HG02840 (cell line): Measurements from ENCODE around the gene TACSTD2.
"Not testable (repeated sequence)": the region's sequence is repeated elsewhere in the genome, so short reads cannot be mapped to it uniquely, and the experiment has no call there.

Experiments used
- ATAC-seq: cut with Tn5 transposase; IDR thresholded peaks from one replicate; pipeline ENCODE4 v1.9.1; 2021; ENCODE audit warnings: mild to moderate bottlenecking, moderate library complexity, moderate number of reproducible peaks; ENCODE audit not compliant: unreplicated experiment, low FRiP score

The TACSTD2 gene

GRCh38 chr1:58588396-58588795 is 11.3 kb upstream of the TACSTD2 start:
- no peak for ATAC-seq

DNA sequence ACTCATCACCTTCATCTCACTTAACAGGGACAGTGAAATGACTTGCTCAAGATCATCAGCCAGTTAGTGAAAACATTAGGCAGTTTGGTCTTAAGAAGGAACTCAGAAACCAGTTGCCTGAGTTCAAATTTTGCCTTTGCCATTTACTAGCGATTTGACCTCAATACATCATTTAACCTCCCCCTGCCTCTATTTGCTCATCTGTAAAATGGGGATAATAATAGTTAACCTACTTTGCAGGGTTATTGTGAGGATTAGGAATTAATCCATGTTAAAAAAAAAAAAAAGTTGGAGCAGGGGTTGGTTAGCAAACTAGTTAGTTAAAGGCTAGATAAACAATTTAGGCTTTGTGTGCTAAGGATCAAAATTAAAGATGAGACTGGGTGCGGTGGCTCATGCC is 10.6 kb upstream of the TACSTD2 start:
- ATAC-seq, result no peak

- ATAC-seq, result no peak
Observed at GRCh38 chr1:58586271-58586670, 9.2 kb upstream of the TACSTD2 start.

DNA sequence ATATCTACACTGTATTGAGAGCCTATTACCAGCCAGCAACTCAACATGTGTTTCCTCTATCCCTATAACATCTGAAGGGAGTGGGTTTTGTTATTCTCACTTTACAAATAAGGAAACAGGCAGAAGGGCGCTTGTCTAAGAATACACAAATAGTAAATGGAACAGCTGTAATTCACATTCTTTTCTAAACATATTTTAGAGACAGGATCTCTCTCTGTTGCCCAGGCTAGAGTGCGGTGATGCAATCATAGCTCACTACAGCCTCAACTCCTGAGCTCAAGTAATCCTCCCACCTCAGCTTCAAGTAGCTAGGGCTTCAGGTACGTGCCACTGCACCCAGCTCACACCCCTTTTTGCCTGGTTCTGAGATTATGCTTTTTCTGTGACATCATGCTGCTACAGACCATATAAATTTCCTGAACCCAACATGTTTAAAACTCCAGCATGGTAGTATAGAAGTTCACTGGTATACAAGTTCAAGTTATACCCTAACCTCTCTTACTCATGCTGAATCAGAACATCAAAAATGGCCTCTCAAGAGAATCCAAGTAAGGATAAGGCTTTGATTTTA is 8.6 kb upstream of the TACSTD2 start:
- no peak for ATAC-seq

- ATAC-seq, result no peak
Observed at GRCh38 chr1:58585166-58585565, 8.1 kb upstream of the TACSTD2 start.

GRCh38 chr1:58584082-58584895 is 7.2 kb upstream of the TACSTD2 start:
- no peak for ATAC-seq

DNA sequence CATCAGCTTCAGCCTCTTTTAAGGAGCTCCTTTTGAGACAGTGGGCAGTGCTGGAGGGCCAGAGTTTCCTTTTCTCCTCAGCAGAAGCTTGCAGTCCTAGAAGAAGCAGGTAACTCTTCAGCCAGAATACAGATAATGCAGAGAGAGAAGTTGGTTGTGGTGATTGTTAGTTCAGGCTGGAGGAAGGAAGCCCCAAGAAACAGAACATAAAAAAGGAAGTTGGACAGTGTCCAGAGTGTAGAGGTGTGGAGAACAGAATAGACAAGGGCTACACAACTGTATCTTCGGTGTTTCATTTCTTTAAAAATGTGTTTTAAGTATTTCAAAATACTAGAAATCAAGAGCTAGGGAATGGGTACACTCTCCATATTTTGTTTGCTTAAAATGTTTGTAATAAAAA is 6.4 kb upstream of the TACSTD2 start:
- no peak for ATAC-seq

DNA sequence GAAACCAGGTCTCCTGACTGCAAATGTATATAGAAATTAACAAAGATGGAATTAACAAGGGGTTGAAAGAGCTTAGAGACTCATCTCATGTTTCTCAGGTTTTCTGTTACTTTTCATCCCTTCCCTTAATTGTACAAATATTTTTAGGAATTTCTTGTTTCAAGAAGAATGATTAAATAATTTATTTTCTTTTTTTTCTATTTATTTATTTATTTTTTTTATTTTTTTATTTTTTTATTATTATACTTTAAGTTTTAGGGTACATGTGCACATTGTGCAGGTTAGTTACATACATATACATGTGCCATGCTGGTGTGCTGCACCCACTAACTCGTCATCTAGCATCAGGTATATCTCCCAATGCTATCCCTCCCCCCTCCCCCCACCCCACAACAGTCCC is 5.1 kb upstream of the TACSTD2 start:
- ATAC-seq, result not testable (repeated sequence)

- no peak for ATAC-seq
Observed at GRCh38 chr1:58581641-58582040, 4.6 kb upstream of the TACSTD2 start.

GRCh38 chr1:58580186-58580585 is 3.1 kb upstream of the TACSTD2 start:
- ATAC-seq, result no peak

DNA sequence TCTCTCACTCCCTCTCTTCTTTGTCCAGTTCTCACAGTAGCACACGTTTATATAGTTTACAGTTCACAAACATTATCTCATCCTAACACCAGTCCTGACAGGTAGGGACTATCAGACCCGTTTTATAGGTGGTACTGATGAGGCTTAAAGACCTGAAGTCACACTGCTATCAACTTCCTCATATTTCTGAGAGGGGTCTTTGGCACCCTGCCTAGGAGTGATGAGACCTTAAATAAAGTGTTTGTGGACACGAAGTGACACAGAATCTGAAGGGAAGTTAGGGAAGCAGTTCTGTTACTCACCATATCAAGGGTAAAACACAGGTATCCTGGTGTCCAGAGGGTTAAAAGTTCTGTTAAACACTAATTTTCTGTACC is 590 bp upstream of the TACSTD2 start:
- ATAC-seq, result no peak

GRCh38 chr1:58576325-58576726 is 726 bp downstream of the TACSTD2 start:
- no peak for ATAC-seq

DNA sequence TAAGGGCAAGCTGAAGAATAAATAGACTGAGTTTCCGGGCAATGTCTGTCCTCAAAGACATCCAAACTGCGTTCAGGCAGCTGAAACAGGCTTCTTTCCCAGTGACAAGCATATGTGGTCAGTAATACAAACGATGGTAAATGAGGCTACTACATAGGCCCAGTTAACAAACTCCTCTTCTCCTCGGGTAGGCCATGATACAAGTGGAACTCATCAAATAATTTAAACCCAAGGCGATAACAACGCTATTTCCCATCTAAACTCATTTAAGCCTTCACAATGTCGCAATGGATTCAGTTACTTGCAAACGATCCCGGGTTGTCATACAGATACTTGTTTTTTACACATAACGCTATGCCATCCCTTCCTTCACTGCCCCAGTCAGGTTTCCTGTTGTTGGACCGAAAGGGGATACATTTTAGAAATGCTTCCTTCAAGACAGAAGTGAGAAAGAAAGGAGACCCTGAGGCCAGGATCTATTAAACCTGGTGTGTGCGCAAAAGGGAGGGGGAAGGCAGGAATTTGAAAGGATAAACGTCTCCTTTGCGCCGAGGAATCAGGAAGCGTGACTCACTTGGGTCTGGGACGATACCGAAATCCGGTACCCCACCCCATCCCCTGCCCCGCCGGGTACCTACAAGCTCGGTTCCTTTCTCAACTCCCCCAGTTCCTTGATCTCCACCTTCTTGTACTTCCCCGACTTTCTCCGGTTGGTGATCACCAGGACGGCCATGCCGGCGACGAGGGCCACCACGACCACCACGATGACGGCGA is 1.3 kb downstream of the TACSTD2 start:
- no peak for ATAC-seq

GRCh38 chr1:58574816-58575215 is 2.2 kb downstream of the TACSTD2 start:
- no peak for ATAC-seq

DNA sequence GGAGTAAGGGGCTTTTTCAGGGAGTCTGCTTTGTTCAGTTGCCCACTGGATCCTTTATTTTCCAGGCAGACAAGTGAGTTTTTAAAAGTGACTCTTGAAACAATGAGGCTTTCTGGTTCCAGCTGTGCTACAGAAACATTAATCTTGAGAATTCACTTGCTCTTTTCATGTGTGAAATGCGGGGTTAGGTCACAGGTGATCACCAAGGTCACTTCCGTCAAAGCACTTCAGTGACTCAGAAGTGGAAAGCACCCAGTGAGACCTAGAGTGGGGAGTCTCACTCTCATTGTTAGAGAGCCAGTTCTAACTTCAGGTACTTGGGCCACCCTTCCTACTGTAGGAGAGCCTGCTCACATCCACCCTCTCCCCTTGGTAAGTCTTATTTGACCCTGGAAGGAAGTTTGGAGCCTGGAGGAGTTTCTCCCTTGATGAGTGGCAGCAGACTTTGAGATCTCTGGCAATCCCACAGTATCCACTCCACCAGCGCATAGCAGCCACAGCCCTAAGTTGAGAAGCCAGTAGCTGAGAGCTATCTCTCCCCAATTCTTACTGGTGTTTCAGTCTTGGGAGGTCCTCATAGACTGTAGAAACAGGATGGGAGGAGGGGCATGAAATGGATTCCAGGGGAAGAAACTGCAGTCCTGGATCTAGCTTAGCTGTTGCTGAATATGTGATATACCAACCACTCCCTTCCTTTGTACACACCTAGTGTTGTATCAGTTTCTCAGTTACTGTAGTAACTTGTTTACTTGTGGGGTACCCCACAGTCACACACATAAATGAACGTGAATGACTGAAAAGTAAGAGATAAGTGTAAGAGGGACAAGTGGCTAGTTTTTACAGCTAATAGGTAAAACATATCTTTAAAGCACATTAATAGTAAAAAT is 3.1 kb downstream of the TACSTD2 start:
- ATAC-seq, result peak; percentile 98

DNA sequence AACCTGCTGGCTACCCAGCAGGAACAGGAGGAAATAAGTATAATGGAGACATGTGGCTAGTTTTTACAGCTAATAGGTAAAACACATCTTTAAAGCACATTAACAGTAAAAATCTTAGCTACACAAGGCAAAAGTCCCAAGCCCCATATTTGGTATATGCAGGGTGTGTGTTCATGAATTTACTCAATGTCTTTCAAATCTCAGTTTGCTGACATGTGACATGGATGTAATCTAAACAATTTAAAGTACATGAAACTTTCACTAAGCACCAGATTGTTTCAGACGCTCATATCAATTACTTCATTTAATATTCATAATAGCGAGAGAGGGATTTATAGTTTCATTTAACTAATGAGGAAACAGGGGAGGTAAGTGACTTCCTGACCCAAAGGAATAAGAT is 3.9 kb downstream of the TACSTD2 start:
- no peak for ATAC-seq

DNA sequence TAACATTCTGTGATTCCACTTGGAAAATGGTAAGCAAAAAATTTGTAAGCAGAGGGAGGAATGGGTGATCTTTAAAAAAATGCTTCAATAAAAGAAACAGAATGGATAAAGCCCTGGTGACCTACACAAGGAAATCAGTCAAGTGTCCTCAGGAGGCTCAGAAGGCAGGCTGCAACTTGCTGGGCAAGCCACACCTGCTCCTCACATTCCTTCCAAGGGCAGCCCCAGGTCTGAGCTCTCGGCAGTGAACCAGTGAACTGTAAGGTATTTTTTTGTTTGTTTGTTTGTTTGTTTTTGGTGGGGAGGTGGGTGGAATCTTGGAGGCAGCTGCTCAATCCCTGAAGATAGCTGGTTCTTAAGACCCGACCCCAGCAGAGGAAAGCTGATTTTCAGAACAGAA is 4.4 kb downstream of the TACSTD2 start:
- no peak for ATAC-seq

DNA sequence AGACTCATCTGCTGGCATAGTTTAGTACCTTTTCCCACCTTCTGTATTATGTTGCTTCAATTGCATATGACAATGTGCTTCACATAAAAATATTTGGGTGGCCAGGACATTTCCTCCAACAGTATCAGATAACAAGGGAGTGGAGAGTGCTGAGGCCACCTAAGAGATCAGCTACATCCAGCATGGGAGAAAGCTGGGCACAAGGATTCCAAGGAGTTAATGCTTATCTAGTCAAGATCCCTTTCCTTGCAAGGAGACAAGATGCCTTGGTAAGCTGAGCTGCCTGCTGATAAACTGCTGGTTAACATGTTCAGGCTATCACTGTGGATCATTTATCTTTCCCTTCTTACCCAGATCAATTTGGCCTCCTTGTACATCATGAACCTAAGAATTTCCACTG is 5.4 kb downstream of the TACSTD2 start:
- ATAC-seq, result no peak

DNA sequence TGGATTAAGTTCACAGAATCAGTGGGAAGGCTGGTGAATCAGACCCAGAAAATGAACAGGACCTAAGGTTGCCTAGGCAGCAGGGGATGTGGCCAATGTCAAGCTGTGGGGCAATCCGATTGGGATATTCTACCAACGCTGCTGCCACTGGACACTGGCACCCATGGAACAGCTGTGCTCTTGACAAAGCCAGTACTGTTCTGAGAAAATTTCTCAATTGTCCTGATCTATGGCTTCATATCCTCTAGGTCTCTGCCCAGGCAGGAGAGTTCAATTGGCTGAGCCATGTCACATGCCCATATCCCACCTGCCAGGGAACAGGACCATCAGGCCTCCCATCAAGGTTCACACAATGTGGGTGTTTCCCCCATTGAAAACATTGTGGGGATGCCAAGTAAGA is 6.2 kb downstream of the TACSTD2 start:
- ATAC-seq, result no peak

GRCh38 chr1:58570094-58570493 is 7.0 kb downstream of the TACSTD2 start:
- ATAC-seq, result no peak

- ATAC-seq, result no peak
Observed at GRCh38 chr1:58568911-58569310, 8.1 kb downstream of the TACSTD2 start.
